Right cardiac atrium (tissue), 5 donors: ENCODE results near the gene FCHO1. TPM values are rescaled to one million over a fixed set of nuclear protein-coding genes. Genes with fewer than 3 reads are reported as not detected.
"Not testable (repeated sequence)": the region's sequence is repeated elsewhere in the genome, so short reads cannot be mapped to it uniquely, and the experiment has no call there.

Experiments used
- ATAC-seq, 2 donors: fragments of 200-7000 bp; cut with Tn5 transposase; one replicate each; pipeline versions ENCODE4 v1.8.0 to v1.9.1; 2020; ENCODE audit warnings: moderate library complexity in 2 of 2, mild to moderate bottlenecking in 1 of 2
- DNase-seq, 3 donors: peaks; one replicate each; pipeline ENCODE4 v3.0.0-alpha.2; 2020
- H3K27ac ChIP-seq: one replicate; pipeline ENCODE4 v1.5.1; 2013; ENCODE audit warnings: mild to moderate bottlenecking, low read length, control low read depth, moderate library complexity
- H3K27me3 ChIP-seq: one replicate; pipeline ENCODE4 v1.6.1; 2013; ENCODE audit not compliant: control insufficient read depth, insufficient read depth
- H3K4me1 ChIP-seq: one replicate; pipeline ENCODE4 v1.6.1; 2013; ENCODE audit warnings: low read length; ENCODE audit not compliant: control insufficient read depth, insufficient read depth
- H3K4me3 ChIP-seq: one replicate; pipeline ENCODE4 v1.5.1; 2013; ENCODE audit warnings: low read length, control low read depth
- H3K9me3 ChIP-seq: one replicate; pipeline ENCODE4 v1.6.1; 2013; ENCODE audit warnings: low read length; ENCODE audit not compliant: control insufficient read depth
- WGBS: extraction: QIAGEN DNeasy Blood & Tissue Kit; methylation state at CpG from one replicate; pipeline ENCODE4 v1.1.7; 2013; 5-methylcytosine and 5-hydroxymethylcytosine counted together
- intact Hi-C, 4 donors: fragments of 100-400 bp; cut with DNase I; formaldehyde crosslinking; loops; one replicate each; pipeline versions ENCODE4 v1.11.0 to v1.14.0; 2022 to 2023
- polyA plus RNA-seq: library from polyadenylated mRNA; stranded (reverse); fragments of 200-250 nt; gene quantifications from one replicate; pipeline ENCODE4 v1.2.3, GENCODE V29; 2013
- total RNA-seq, 4 donors: library from RNA; stranded (reverse); fragmentation: NEBNext Ultra II Directional; extraction: Animal tissue kit (Norgen Biotek cat#: 25700); gene quantifications; one replicate each; pipeline ENCODE4 v1.2.1, GENCODE V29; 2021
- donor health status: healthy with polysubstance abuse.
- donor health status: DM: no; HTN: yes; CAD: no.
- donor health status: DM: no; HTN: no; CAD: no.
- donor health status: DM: no; HTN: yes; CAD: no; lungs with severe emphysema.
- donor health status: DM: yes; HTN: yes; CAD: no.

The FCHO1 gene
- total and polyA plus RNA-seq, 5 donors: 0.57 to 1.6 (median 1.3) TPM

DNA sequence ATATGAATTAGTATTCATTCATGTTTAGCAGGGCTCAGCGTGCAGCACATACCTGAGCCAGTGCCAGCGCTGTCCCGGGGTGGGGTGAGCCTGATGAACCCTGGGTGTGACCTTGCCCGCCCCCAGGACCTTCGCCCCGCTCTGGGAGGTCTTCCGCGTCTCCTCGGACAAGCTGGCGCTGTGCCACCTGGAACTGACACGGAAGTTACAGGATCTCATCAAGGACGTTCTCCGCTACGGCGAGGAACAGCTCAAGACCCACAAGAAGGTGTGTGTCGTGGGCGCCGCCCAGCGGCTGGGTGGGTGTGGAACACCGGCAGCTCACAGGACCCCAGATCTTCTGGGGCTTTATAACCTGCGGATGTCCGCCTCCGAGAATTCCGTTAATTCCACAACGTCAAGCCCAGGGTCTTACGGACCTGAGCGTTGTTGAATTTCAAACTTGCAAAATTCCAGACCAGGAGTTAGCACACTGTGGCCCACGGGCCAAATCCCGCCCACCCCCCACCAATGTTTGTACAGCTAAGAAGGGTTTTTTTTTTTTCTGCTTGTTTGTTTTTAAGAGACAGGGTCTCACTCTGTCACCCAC, 15.4 kb downstream of the FCHO1 start:
- ATAC-seq: peak; percentile 82 to 83
- peak; percentile 81 to 93 (median 92) for DNase-seq
- no peak overlapping the region for H3K27ac ChIP-seq
- no peaks in the 10 kb centered on the region for H3K9me3 ChIP-seq
- no peak overlapping the region for H3K4me3 ChIP-seq
- no peaks in the 10 kb centered on the region for H3K27me3 ChIP-seq
- WGBS: 10% methylated on average over 29 of the region's 29 CpGs
- intact Hi-C loops: loop anchor here in 2 of 4 donors (5.0 kb wide), 1 partner anchor 64 kb away; no protein-coding TSS in a partner anchor
- no peaks in the 10 kb centered on the region for H3K4me1 ChIP-seq

DNA sequence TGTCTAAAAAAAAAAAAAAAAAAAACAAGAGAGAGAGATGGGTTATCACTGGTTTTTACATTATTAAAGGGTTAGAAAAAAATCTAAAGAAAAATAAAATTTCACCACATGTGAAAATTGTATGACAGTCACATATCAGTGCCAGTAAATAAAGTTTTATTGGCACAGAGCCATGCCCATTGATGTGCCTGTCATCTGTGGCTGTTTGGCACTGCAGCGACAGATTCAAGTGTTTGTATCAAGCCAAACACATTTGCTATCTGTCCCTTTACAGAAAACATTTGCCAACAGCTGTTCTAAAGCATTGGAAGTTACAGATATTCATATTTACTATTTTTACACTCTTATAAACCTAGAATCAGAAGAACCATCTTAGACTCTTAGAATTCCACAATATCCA, 16.3 kb downstream of the FCHO1 start:
- 30% methylated on average over 1 of the region's 1 CpG for WGBS
- intact Hi-C loops: loop anchor here in 2 of 4 donors (5.0 kb wide), 1 partner anchor 65 kb away; no protein-coding TSS in a partner anchor
- Histone ChIP-seq H3K27me3 (no peaks in the 10 kb centered on the region), H3K9me3 (no peaks in the 10 kb centered on the region), H3K4me3 (no peak overlapping the region), H3K4me1 (no peaks in the 10 kb centered on the region), H3K27ac (no peak overlapping the region)
- no peak for ATAC-seq
- DNase-seq: peak in 1 of 3 donors; percentile 26

DNA sequence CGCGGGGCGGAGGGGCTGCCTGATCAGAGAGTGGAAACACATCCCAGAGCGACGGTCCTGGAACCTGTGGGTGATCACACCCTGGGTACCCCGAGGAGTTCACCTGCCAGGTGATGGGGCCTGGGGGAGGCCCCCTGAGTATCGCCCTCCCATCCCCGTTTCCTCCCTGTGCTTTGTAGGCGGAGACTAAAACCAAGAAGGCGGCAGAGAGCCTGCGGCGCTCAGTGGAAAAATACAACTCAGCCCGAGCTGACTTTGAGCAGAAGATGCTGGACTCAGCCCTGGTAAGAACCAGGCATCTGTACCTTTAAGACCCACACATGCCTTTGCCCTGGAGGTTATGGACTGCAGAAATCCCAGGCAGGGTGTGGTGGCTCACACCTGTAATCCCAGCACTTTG, 19.3 kb downstream of the FCHO1 start:
- ATAC-seq (no peak), DNase-seq (no peak)
- 76% methylated on average over 13 of the region's 13 CpGs for WGBS
- Histone ChIP-seq H3K9me3 (no peaks in the 10 kb centered on the region), H3K4me3 (no peak overlapping the region), H3K4me1 (no peaks in the 10 kb centered on the region), H3K27ac (no peak overlapping the region), H3K27me3 (no peaks in the 10 kb centered on the region)
- intact Hi-C loops: loop anchor here in 2 of 4 donors (10.0 kb wide), 1 partner anchor 66 kb away; no protein-coding TSS in a partner anchor

DNA sequence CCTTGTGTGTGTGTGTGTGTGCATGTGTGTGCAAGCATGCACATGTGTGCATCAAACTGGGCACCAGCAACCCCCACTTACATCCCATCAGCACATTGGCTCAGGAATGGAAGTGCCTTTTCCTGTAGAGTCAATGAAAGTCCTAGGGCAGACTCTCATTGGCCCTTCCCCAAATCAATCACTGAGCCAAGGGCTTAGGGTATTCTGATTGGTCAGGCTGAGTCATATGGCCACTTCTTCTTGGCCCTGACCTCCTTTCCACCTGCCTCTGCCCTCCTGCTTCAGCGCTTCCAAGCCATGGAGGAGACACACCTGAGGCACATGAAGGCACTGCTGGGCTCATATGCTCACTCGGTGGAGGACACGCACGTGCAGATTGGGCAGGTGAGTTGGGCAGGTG, 20.9 kb downstream of the FCHO1 start:
- ATAC-seq: no peak
- H3K4me3 ChIP-seq: no peak overlapping the region
- H3K4me1 ChIP-seq: no peaks in the 10 kb centered on the region
- intact Hi-C loops: loop anchor here in 2 of 4 donors (10.0 kb wide), 1 partner anchor 67 kb away; no protein-coding TSS in a partner anchor
- H3K27me3 ChIP-seq: no peaks in the 10 kb centered on the region
- peak in 1 of 3 donors; percentile 16 for DNase-seq
- H3K9me3 ChIP-seq: no peaks in the 10 kb centered on the region
- 95% methylated on average over 4 of the region's 4 CpGs for WGBS
- H3K27ac ChIP-seq: no peak overlapping the region

DNA sequence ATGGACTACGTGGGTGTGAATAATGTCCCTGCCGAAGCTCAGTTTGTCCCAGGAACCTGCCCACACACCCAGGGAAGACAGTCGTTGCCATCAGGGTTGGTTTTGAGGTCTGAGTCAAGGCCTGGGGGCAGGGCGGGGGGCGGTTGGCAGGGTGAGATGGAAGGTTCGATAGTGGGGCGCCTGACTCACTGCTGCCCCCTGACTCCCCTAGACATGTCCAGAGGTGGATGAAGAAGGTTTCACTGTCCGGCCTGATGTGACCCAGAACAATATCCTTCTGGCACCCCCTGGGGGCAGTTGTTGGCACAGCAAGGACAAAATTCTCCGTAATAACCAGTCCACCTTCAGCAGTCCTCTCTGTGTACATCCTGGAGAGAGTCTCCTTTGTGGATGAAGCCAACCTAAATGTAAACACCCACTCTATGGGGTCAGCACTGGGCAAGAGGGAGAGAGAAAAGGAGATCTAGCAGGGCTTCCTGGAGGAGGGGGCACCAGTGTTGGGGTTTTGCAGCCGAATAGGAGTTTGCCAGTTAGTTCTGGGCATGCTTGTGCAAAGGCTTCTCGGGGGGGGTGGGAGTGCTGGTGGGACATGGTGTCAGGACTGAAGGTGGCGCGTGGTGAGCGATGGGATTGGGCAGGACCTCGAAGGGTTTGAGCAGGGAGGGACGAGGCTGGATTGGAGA, 24.1 kb downstream of the FCHO1 start:
- Histone ChIP-seq H3K27me3 (no peaks in the 10 kb centered on the region), H3K9me3 (no peaks in the 10 kb centered on the region), H3K4me1 (no peaks in the 10 kb centered on the region), H3K4me3 (no peak overlapping the region), H3K27ac (no peak overlapping the region)
- DNase-seq (peak in 1 of 3 donors; percentile 71), ATAC-seq (no peak)
- intact Hi-C loops: loop anchor here in 2 of 4 donors (10.0 kb wide), 1 partner anchor 71 kb away; no protein-coding TSS in a partner anchor
- WGBS: 57% methylated on average over 16 of the region's 16 CpGs

DNA sequence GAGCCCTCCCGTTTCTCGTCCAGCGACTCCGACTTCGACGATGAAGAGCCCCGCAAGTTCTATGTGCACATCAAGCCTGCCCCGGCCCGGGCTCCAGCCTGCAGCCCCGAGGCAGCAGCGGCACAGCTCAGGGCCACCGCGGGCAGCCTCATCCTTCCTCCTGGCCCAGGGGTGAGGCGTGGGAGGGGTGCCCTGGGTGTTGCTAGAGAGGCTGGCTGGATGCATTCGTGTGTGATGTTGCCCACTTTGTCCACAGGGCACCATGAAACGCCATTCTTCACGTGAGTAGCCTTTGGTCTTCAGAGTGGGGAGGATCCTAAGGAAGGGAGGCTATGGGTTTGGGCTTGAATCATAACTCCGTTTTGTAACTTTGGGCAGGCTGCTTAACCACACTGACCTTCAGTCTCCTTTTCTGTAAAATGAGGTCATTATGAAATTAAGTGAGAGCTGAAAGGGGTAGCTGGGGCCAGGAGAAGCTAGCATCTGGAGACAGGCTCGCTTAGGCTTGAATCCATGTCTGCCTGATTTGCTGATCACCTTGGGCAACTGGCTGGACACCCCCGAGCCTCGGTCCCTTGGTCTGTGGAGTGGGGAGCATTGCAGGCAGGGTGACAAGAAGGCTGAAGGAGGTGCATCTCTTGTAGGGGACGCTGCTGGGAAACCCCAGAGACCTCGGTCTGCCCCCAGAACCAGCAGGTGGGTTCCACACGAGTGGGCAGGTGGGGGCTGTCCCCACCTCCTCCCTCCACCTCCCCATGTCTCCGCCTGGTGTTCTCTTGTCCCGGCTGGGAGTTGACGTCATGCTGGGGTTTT, 24.9 kb downstream of the FCHO1 start:
- 68% methylated on average over 27 of the region's 27 CpGs for WGBS
- DNase-seq (no peak), ATAC-seq (no peak)
- Histone ChIP-seq H3K4me3 (no peak overlapping the region), H3K4me1 (no peaks in the 10 kb centered on the region), H3K27ac (no peak overlapping the region), H3K27me3 (no peaks in the 10 kb centered on the region), H3K9me3 (no peaks in the 10 kb centered on the region)
- intact Hi-C loops: loop anchor here in 2 of 4 donors (10.0 kb wide), 1 partner anchor 71 kb away; no protein-coding TSS in a partner anchor

DNA sequence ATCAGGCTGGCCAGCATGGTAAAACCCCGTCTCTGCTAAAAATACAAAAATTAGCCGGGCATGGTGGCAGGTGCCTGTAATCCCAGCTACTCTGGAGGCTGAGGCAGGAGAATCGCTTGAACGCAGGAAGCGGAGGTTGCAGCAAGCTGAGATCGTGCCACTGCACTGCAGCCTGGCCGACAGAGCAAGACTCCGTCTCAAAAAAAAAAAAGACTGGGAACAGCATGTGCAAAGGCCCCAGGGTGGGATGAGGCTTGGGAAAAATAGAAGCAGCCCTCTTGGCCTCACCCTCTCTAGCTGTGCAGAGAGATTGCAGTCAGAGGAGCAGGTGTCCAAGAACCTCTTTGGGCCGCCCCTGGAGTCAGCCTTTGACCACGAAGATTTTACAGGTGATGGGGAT, 26.6 kb downstream of the FCHO1 start:
- not testable (repeated sequence) for ATAC-seq, H3K27ac ChIP-seq
- intact Hi-C loops: loop anchor here in 2 of 4 donors (10.0 kb wide), 1 partner anchor 73 kb away; no protein-coding TSS in a partner anchor

DNA sequence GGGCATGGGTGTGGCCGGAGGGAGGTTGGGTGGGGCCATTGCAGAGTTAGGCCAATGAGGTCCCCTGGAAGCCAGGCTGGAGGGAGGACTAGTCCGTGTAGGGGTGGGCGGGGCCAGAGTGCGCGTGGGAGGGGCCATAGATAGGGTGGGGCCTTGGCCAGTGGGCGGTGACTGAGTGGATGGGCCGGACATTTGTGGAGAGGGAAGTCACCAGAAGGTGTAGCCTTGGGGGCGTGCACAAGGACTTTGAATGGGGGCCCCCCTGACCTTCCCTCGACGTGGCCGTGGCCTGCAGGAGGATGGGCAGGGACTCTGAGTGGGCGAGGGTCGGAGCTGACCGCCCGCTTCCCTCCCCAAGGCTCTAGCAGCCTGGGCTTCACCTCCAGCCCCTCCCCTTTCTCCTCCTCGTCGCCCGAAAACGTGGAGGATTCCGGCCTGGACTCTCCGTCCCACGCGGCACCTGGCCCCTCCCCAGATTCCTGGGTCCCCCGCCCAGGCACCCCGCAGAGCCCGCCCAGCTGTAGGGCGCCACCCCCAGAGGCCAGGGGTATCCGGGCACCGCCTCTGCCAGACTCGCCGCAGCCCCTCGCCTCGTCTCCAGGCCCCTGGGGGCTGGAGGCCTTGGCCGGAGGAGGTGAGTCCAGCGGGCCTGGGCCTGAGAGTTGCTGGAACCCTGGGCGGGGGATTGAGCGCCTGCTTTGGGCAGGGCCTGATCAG, 27.1 kb downstream of the FCHO1 start:
- Histone ChIP-seq H3K4me1 (no peaks in the 10 kb centered on the region), H3K9me3 (no peaks in the 10 kb centered on the region), H3K27ac (no peak overlapping the region), H3K27me3 (no peaks in the 10 kb centered on the region), H3K4me3 (no peak overlapping the region)
- intact Hi-C loops: loop anchor here in 2 of 4 donors (10.0 kb wide), 1 partner anchor 74 kb away; no protein-coding TSS in a partner anchor
- DNase-seq: peak; percentile 60 to 81 (median 76)
- WGBS: 4% methylated on average over 37 of the region's 37 CpGs
- ATAC-seq: peak; percentile 59 to 71

More for the DNA sequence above, 26.6 kb downstream of the FCHO1 start:
- H3K27me3 ChIP-seq, H3K9me3 ChIP-seq, H3K4me1 ChIP-seq, H3K4me3 ChIP-seq, DNase-seq: not testable (repeated sequence)
- 76% methylated on average over 10 of the region's 10 CpGs for WGBS

DNA sequence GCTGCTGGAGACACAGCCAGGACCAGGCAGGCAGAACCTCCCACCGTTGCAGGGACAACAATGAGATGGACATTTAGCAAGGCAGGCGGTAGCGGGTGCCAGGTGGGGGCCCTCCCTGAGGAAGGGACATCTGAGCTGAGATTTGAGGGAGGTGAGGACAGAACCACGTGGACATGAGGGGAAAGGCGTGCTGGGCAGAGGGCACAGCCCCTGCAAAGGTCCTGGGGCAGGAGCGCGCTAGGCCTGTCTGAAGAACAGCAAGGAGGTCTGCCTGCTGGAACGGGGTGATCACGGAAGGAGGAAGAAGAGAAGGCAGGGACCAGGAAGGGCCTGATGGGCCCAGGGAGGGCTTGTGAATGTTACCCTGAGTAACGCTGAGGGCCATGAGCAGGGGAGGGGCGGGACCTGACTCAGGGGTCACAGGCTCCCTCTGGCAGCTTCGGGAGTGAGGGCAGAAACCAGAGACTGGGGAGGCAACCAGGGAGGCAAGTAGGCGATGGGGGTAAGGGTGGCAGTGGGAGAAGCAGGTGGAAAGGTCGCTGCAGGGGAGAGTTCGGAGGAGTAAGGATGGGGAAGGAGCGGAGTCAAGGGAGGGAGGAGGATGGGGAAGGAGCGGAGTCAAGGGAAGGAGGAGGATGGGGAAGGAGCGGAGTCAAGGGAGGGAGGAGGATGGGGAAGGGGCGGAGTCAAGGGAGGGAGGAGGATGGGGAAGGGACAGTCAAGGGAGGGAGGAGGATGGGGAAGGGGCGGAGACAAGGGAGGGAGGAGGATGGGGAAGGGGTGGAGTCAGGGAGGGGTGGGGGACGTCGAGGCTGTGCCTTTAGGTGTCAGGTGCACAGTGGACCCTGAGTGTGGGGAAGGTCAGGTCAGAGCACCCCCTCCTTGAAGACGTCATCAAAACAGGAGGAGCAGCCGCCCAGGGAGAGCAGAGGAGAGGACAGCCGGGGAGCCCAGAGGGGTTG, 28.0 kb downstream of the FCHO1 start:
- H3K27me3 ChIP-seq: no peaks in the 10 kb centered on the region
- no peak overlapping the region for H3K27ac ChIP-seq
- 13% methylated on average over 25 of the region's 25 CpGs for WGBS
- H3K4me3 ChIP-seq: no peak overlapping the region
- peak in 1 of 2 donors; percentile 15 for ATAC-seq
- DNase-seq: peak; percentile 61 to 70 (median 66)
- intact Hi-C loops: loop anchor here in 2 of 4 donors (10.0 kb wide), 1 partner anchor 74 kb away; no protein-coding TSS in a partner anchor
- no peaks in the 10 kb centered on the region for H3K4me1 ChIP-seq
- no peaks in the 10 kb centered on the region for H3K9me3 ChIP-seq
